IPS-18a (cell line): Measurements from ENCODE around the gene CELSR1.

Experiments used
- H3K27ac ChIP-seq: one replicate; pipeline ENCODE4 v1.5.1; 2013; ENCODE audit warnings: low read length
- H3K27me3 ChIP-seq: one replicate; pipeline ENCODE4 v1.6.1; 2013; ENCODE audit warnings: mild to moderate bottlenecking, low read length; ENCODE audit not compliant: control insufficient read depth, insufficient read depth
- H3K36me3 ChIP-seq: one replicate; pipeline ENCODE4 v1.6.1; 2013; ENCODE audit warnings: low read depth, low read length; ENCODE audit not compliant: control insufficient read depth
- H3K4me1 ChIP-seq: one replicate; pipeline ENCODE4 v1.6.1; 2013; ENCODE audit warnings: low read depth, low read length; ENCODE audit not compliant: control insufficient read depth
- H3K4me3 ChIP-seq: one replicate; pipeline ENCODE4 v1.5.1; 2013; ENCODE audit warnings: low read length
- H3K9ac ChIP-seq: one replicate; pipeline ENCODE4 v1.6.1; 2013; ENCODE audit warnings: mild to moderate bottlenecking, low read length, moderate library complexity
- H3K9me3 ChIP-seq: one replicate; pipeline ENCODE4 v1.6.1; 2013; ENCODE audit warnings: low read depth, low read length; ENCODE audit not compliant: control insufficient read depth

The CELSR1 gene

GRCh38 chr22:46352276-46352675 is 185.1 kb downstream of the CELSR1 start:
- Histone ChIP-seq H3K4me1 (no peaks in the 10 kb centered on the region), H3K27me3 (no peaks in the 10 kb centered on the region), H3K4me3 (no peak overlapping the region), H3K9ac (no peak overlapping the region), H3K36me3 (peaks cover 73% of the 10 kb centered on the region), H3K27ac (no peak overlapping the region), H3K9me3 (no peaks in the 10 kb centered on the region)

GRCh38 chr22:46351767-46352166 is 185.7 kb downstream of the CELSR1 start:
- no peak overlapping the region for H3K27ac ChIP-seq
- no peaks in the 10 kb centered on the region for H3K9me3 ChIP-seq
- H3K9ac ChIP-seq, result no peak overlapping the region
- no peaks in the 10 kb centered on the region for H3K27me3 ChIP-seq
- peaks cover 73% of the 10 kb centered on the region for H3K36me3 ChIP-seq
- no peak overlapping the region for H3K4me3 ChIP-seq
- H3K4me1 ChIP-seq, result no peaks in the 10 kb centered on the region

- no peak overlapping the region for H3K27ac ChIP-seq
These were observed 186.2 kb downstream of the CELSR1 start for GRCh38 chr22:46351131-46351735.

DNA sequence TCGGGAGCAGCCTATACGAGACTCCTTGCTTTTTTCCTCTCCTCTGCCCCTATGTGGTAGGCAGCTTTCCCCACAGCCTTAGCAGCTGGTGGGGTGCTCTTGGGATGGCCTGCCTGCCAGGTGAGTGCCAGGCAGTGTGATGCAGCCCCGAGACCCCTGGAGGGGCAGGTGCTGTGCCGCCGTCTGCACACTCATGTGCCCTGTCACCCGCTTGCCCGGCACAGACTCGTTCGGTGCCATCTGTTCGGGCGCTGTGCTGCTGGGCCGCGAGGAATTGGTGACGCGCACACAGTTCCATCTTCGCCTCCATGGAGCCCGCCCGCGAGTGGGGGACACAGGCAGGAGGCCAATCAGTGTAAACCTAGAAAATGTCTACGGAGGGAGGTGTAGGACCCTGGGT is 186.8 kb downstream of the CELSR1 start:
- H3K4me1 ChIP-seq, result no peaks in the 10 kb centered on the region
- peaks cover 70% of the 10 kb centered on the region for H3K36me3 ChIP-seq
- no peak overlapping the region for H3K4me3 ChIP-seq
- H3K9ac ChIP-seq, result no peak overlapping the region
- no peaks in the 10 kb centered on the region for H3K9me3 ChIP-seq
- H3K27me3 ChIP-seq, result no peaks in the 10 kb centered on the region
- H3K27ac ChIP-seq, result no peak overlapping the region

More at GRCh38 chr22:46351131-46351735, 186.2 kb downstream of the CELSR1 start:
- H3K4me1 ChIP-seq, result no peaks in the 10 kb centered on the region
- H3K36me3 ChIP-seq, result peaks cover 73% of the 10 kb centered on the region
- H3K9me3 ChIP-seq, result no peaks in the 10 kb centered on the region
- H3K4me3 ChIP-seq, result no peak overlapping the region
- no peak overlapping the region for H3K9ac ChIP-seq
- H3K27me3 ChIP-seq, result no peaks in the 10 kb centered on the region

DNA sequence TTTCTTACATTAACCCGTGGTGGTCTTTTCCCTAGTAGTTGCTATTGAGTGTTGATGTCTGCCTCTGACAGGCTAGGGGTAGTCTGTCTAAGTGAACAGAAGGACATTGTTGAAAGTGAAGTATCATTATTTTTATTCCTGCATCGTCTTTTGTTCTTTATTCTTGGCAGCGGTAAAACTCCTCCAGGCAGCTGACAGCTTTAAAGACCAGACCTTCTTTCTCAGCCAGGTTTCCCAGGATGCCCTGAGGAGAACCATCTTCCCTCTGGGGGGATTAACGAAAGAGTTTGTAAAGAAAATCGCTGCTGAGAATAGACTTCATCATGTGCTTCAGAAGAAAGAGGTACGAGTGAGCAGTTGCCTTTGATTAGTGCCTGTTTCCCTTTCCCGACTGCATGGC is 187.3 kb downstream of the CELSR1 start:
- Histone ChIP-seq H3K4me3 (no peak overlapping the region), H3K27ac (no peak overlapping the region), H3K9me3 (no peaks in the 10 kb centered on the region), H3K4me1 (no peaks in the 10 kb centered on the region), H3K36me3 (peaks cover 73% of the 10 kb centered on the region), H3K9ac (no peak overlapping the region), H3K27me3 (no peaks in the 10 kb centered on the region)

DNA sequence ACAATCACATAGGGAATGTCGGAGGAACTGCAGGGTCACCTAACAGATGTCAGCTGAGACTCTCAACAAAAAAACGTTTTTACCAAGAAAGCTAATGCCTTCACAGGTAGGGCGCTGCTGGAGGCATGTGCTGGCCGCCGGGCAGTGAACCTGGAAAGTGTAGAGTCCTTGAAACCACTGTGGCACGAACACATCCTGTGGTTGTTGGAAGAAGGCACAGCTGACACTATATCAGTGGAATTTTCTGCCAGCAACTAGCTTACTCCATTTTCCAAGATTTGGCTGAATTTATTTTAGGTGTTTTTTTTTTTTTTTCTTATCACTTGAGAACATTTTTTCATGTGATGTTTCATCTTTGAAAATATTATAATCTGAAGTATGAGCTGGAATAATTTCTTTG is 187.7 kb downstream of the CELSR1 start:
- H3K27me3 ChIP-seq, result no peaks in the 10 kb centered on the region
- H3K27ac ChIP-seq, result no peak overlapping the region
- H3K9ac ChIP-seq, result no peak overlapping the region
- H3K36me3 ChIP-seq, result peaks cover 76% of the 10 kb centered on the region
- H3K4me1 ChIP-seq, result no peaks in the 10 kb centered on the region
- no peak overlapping the region for H3K4me3 ChIP-seq
- H3K9me3 ChIP-seq, result no peaks in the 10 kb centered on the region

DNA sequence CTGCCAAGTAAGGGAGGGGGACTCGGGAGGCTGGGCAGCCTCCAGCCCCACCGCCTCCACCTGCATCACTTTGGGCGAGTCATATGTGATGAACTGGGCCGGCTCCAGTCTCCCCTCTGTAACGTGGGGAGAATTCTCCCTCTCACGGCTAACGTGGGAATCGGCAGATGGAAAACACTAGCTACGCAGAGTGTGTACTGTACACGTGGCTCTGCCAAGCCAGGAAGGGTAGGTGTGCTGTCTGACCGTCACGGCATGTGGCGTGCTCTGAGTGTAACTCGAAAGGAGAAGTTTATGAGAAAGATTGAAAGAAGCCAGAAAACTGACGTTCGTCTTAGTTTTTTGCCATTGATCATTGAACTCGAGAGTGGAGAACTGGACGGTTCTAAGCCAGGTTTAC is 188.2 kb downstream of the CELSR1 start:
- H3K27me3 ChIP-seq, result no peaks in the 10 kb centered on the region
- no peaks in the 10 kb centered on the region for H3K4me1 ChIP-seq
- H3K27ac ChIP-seq, result no peak overlapping the region
- no peak overlapping the region for H3K4me3 ChIP-seq
- H3K36me3 ChIP-seq, result peaks cover 80% of the 10 kb centered on the region
- H3K9me3 ChIP-seq, result no peaks in the 10 kb centered on the region
- H3K9ac ChIP-seq, result no peak overlapping the region

- H3K36me3 ChIP-seq, result peaks cover 81% of the 10 kb centered on the region
- H3K4me1 ChIP-seq, result no peaks in the 10 kb centered on the region
- no peak overlapping the region for H3K27ac ChIP-seq
- H3K9ac ChIP-seq, result no peak overlapping the region
- H3K9me3 ChIP-seq, result no peaks in the 10 kb centered on the region
- H3K27me3 ChIP-seq, result no peaks in the 10 kb centered on the region
- no peak overlapping the region for H3K4me3 ChIP-seq
These were observed 189.2 kb downstream of the CELSR1 start for GRCh38 chr22:46348099-46348695.

- Histone ChIP-seq H3K4me3 (no peak overlapping the region), H3K9ac (no peak overlapping the region), H3K4me1 (no peaks in the 10 kb centered on the region), H3K36me3 (peaks cover 81% of the 10 kb centered on the region), H3K27ac (no peak overlapping the region), H3K27me3 (no peaks in the 10 kb centered on the region), H3K9me3 (no peaks in the 10 kb centered on the region)
These were observed 189.8 kb downstream of the CELSR1 start for GRCh38 chr22:46347646-46348045.

DNA sequence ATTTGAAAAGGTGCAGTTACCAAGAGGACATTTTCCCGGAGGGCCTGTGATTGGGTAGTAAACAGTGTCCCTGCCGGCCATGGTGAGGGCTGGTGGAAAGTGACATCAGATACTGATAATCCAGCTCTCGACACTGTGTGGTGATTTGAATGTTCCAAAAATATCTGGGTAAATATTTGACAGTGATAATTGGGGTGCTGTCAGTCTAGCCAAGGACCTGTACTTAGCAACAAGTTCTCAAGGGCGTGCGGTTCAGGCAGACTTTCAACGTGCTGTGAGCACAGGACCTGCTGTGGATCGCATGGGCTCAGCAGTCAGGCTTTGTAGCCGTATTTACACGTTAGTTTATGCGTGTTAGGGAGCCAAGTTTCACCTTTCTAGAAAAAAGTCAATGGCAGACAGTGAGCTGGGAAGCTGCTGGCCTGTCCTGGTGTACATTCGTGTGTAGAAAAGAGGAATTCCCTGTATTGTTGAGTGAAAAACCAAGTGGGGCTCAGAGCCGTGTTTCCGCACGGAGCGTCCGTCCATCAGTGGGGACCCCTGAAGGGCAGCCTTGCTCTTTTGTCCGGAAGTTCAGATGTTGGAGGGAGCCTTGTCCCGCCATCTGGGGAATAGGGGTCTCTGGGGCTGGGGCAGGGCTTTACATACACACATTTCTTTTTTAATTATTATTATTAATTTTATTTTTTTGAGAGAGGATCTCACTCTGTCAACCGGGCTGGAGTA is 190.6 kb downstream of the CELSR1 start:
- Histone ChIP-seq H3K36me3 (peaks cover 80% of the 10 kb centered on the region), H3K27ac (no peak overlapping the region), H3K9ac (no peak overlapping the region), H3K27me3 (no peaks in the 10 kb centered on the region), H3K4me1 (no peaks in the 10 kb centered on the region), H3K9me3 (no peaks in the 10 kb centered on the region), H3K4me3 (no peak overlapping the region)

DNA sequence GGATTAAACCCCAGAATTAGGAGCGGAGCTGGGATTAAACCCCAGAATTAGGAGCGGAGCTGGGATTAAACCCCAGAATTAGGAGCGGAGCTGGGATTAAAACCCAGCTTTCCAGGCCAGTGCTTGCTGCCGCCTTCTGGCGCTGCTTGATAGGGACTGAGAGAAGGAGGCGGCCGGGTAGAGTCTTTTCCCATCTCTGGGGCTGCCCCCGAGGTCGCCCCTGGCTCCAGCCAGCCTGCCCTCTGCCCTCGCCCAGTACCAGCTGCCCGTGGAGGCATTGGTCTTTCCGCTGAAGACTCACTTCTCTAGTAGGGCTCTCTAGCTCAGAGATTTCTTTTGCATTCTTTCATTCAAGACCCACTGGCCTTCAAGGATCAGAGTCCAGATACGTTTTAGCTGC is 196.7 kb downstream of the CELSR1 start:
- Histone ChIP-seq H3K27ac (no peak overlapping the region), H3K36me3 (peaks cover 68% of the 10 kb centered on the region), H3K27me3 (no peaks in the 10 kb centered on the region), H3K9ac (no peak overlapping the region), H3K4me3 (no peak overlapping the region), H3K4me1 (no peaks in the 10 kb centered on the region), H3K9me3 (no peaks in the 10 kb centered on the region)

- H3K9me3 ChIP-seq, result no peaks in the 10 kb centered on the region
- no peak overlapping the region for H3K27ac ChIP-seq
- no peaks in the 10 kb centered on the region for H3K27me3 ChIP-seq
- H3K4me3 ChIP-seq, result no peak overlapping the region
- no peak overlapping the region for H3K9ac ChIP-seq
- H3K4me1 ChIP-seq, result no peaks in the 10 kb centered on the region
- peaks cover 63% of the 10 kb centered on the region for H3K36me3 ChIP-seq
These were observed 197.5 kb downstream of the CELSR1 start for GRCh38 chr22:46339956-46340355.
